H1 (cell line): ENCODE results near the gene CYP27C1.

ENCODE experiments used
- CTCF ChIP-seq, 3 experiments: IDR thresholded peaks; 1 replicate in 2 of 3; 2 replicates in 1 of 3; pipeline versions ENCODE4 v1.5.1 to v1.6.1; 2011; ENCODE audit warnings: low read length in 3 of 3, mild to moderate bottlenecking in 3 of 3, inconsistent platforms in 2 of 3, low read depth in 1 of 3, moderate library complexity in 1 of 3; ENCODE audit not compliant: insufficient read depth in 1 of 3; ENCODE audit errors: control extremely low read depth in 1 of 3
- EP300 ChIP-seq, 2 experiments: IDR thresholded peaks; 1 replicate in 1 of 2; 2 replicates in 1 of 2; pipeline ENCODE4 v1.6.1; 2011 to 2012; ENCODE audit warnings: low read depth in 2 of 2, low read length in 2 of 2, mild to moderate bottlenecking in 2 of 2, borderline replicate concordance in 1 of 2, inconsistent platforms in 1 of 2, moderate library complexity in 1 of 2
- JUND ChIP-seq: IDR thresholded peaks from 2 replicates; pipeline ENCODE4 v1.6.1; 2011; ENCODE audit warnings: mild to moderate bottlenecking, improper control_type of control experiment, low read length
- MAX ChIP-seq: IDR thresholded peaks from 2 replicates; pipeline ENCODE4 v1.6.1; 2012; ENCODE audit warnings: inconsistent platforms
- POLR2A ChIP-seq, 2 experiments: IDR thresholded peaks; 1 replicate in 1 of 2; 2 replicates in 1 of 2; pipeline ENCODE4 v1.6.1; 2011; ENCODE audit warnings: low read depth in 2 of 2, low read length in 2 of 2, mild to moderate bottlenecking in 2 of 2; ENCODE audit errors: control extremely low read depth in 1 of 2
- POLR2AphosphoS5 ChIP-seq: IDR thresholded peaks from 2 replicates; pipeline ENCODE4 v1.6.1; 2011; ENCODE audit warnings: low read depth, low read length
- RFX5 ChIP-seq: IDR thresholded peaks from 2 replicates; pipeline ENCODE4 v1.6.1; 2011; ENCODE audit warnings: low read depth, low read length, improper control_type of control experiment, borderline replicate concordance
- SIRT6 ChIP-seq: IDR thresholded peaks from one replicate; pipeline ENCODE4 v1.7.1; 2012; ENCODE audit warnings: low read length, inconsistent platforms

GRCh38 chr2:127193967-127194280, 26.2 kb downstream of the CYP27C1 start:
- TF ChIP-seq CTCF (IDR thresholded peaks at IDR 0.05; ENCODE audit: control extremely low read depth in 1 of 3, insufficient read depth in 1 of 3, low read depth in 1 of 3, low read length in 3 of 3) (no peak), SIRT6 (no peak), RFX5 (no peak), POLR2AphosphoS5 (no peak), MAX (no peak), EP300 (IDR thresholded peaks at IDR 0.05; ENCODE audit: borderline replicate concordance in 1 of 2, low read depth in 2 of 2, low read length in 2 of 2) (no peak), JUND (no peak), POLR2A (IDR thresholded peaks at IDR 0.05; ENCODE audit: control extremely low read depth in 1 of 2, low read depth in 2 of 2, low read length in 2 of 2) (peak in 1 of 2 experiments; percentile 29; a peak in 1 of 3 replicates)
